GM23248 (cell line): ENCODE results near the gene LMF1. TPM values are rescaled to one million over a fixed set of nuclear protein-coding genes. Genes with fewer than 3 reads are reported as not detected.

Source experiments
- DNase-seq: peaks from one replicate; pipeline ENCODE4 v3.0.0-alpha.2; 2015
- H2AFZ ChIP-seq: fragments of 200-600 bp; sonication (generic); 2 replicates; pipeline ENCODE4 v1.6.1; 2016; ENCODE audit warnings: antibody characterized with exemption
- H3F3A ChIP-seq: fragments of 200-600 bp; sonication (generic); 2 replicates; pipeline ENCODE4 v1.6.1; 2016; ENCODE audit warnings: mild to moderate bottlenecking, antibody characterized with exemption, mixed run types; ENCODE audit not compliant: insufficient read depth
- H3K27ac ChIP-seq: fragments of 200-600 bp; sonication (generic); 2 replicates; pipeline ENCODE4 v1.5.1; 2016; ENCODE audit warnings: mild to moderate bottlenecking
- H3K27me3 ChIP-seq: fragments of 200-600 bp; sonication (generic); replicated peaks from 2 replicates; pipeline ENCODE4 v1.6.1; 2016; ENCODE audit warnings: mild to moderate bottlenecking; ENCODE audit not compliant: insufficient read depth
- H3K36me3 ChIP-seq: fragments of 200-600 bp; sonication (generic); 2 replicates; pipeline ENCODE4 v1.6.1; 2016; ENCODE audit warnings: low read depth, mild to moderate bottlenecking
- H3K4me1 ChIP-seq: fragments of 200-600 bp; sonication (generic); 2 replicates; pipeline ENCODE4 v1.6.1; 2016; ENCODE audit warnings: mild to moderate bottlenecking; ENCODE audit not compliant: insufficient read depth
- H3K4me2 ChIP-seq: fragments of 200-600 bp; sonication (generic); one replicate; pipeline ENCODE4 v1.6.1; 2016; ENCODE audit warnings: mild to moderate bottlenecking; ENCODE audit not compliant: unreplicated experiment
- H3K4me3 ChIP-seq: fragments of 200-600 bp; sonication (generic); 2 replicates; pipeline ENCODE4 v1.5.1; 2016; ENCODE audit warnings: mild to moderate bottlenecking
- H3K79me2 ChIP-seq: fragments of 200-600 bp; sonication (generic); 2 replicates; pipeline ENCODE4 v1.6.1; 2016; ENCODE audit warnings: mild to moderate bottlenecking; ENCODE audit not compliant: insufficient read depth
- H3K9ac ChIP-seq: fragments of 200-600 bp; sonication (generic); 2 replicates; pipeline ENCODE4 v1.6.1; 2016; ENCODE audit warnings: mild to moderate bottlenecking
- H3K9me2 ChIP-seq: fragments of 200-600 bp; sonication (generic); 2 replicates; pipeline ENCODE4 v1.6.1; 2016; ENCODE audit warnings: mixed run types, mild to moderate bottlenecking, moderate library complexity; ENCODE audit not compliant: insufficient read depth
- H3K9me3 ChIP-seq: fragments of 200-600 bp; sonication (generic); one replicate; pipeline ENCODE4 v1.6.1; 2017; ENCODE audit warnings: low read depth
- H4K20me1 ChIP-seq: fragments of 200-600 bp; sonication (generic); 2 replicates; pipeline ENCODE4 v1.6.0; 2016; ENCODE audit not compliant: insufficient read depth
- EZH2 ChIP-seq: fragments of 200-600 bp; sonication (generic); IDR thresholded peaks from 2 replicates; pipeline ENCODE4 v1.6.1; 2018; ENCODE audit warnings: antibody characterized with exemption, mild to moderate bottlenecking; ENCODE audit not compliant: insufficient read depth, poor library complexity, severe bottlenecking
- EZH2phosphoT487 ChIP-seq: fragments of 200-600 bp; sonication (generic); IDR thresholded peaks from 2 replicates; pipeline ENCODE4 v1.6.1; 2018; ENCODE audit warnings: antibody characterized with exemption, moderate library complexity, mild to moderate bottlenecking, low read depth; ENCODE audit not compliant: insufficient read depth
- WGBS, 2 experiments: methylation state at CpG; one replicate each; pipeline ENCODE4 v1.1.6; 2015 to 2017; ENCODE audit warnings: low lambda C conversion rate in 2 of 2, low coverage in 1 of 2; ENCODE audit errors: missing lambda C conversion rate in 2 of 2; 5-methylcytosine and 5-hydroxymethylcytosine counted together
- in situ Hi-C: fragments of 300-500 bp; cut with MboI; formaldehyde crosslinking; loops from 2 replicates; pipeline ENCODE4 v1.15.0; 2020
- polyA plus RNA-seq: library from polyadenylated mRNA; unstranded; fragments of >200 nt; fragmentation: Nextera tagmentation; extraction: Ambion mirVana; gene quantifications from 2 replicates; pipeline ENCODE4 v1.2.1, GENCODE V29; 2016
- total RNA-seq: library from RNA; depleted of rRNA; stranded (reverse); fragments of >200 nt; shearing (Covaris generic); gene quantifications from 2 replicates; pipeline ENCODE4 v1.2.3, GENCODE V29; 2014

Gene LMF1
- total and polyA plus RNA-seq, 2 experiments from 2014 or later, result 23.1 to 53.0 TPM

DNA sequence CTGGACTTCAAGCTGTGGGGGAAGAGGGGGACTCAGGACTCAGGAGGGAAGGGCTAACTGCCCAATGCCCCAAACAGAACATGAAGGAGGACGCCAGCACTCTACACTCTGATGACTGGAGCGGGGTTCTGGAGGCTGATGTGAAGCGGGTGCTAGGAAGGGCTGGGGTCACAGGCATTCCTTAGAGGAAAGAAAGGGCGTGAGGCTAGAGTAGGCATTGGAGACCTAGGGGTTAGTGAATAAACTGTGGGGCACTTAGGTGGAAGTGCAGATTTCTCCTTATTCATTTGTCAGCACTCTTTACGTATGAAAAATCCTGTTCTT is 760 bp upstream of the LMF1 start:
- H3K27me3 ChIP-seq, result no peaks in the 10 kb centered on the region
- no peaks in the 10 kb centered on the region for H3K9me2 ChIP-seq
- no peak overlapping the region for H3K27ac ChIP-seq
- no peak for DNase-seq
- in situ Hi-C loops, result no loop called here
- H3K9me3 ChIP-seq, result no peaks in the 10 kb centered on the region
- TF ChIP-seq EZH2, result no peak
- no peak for TF ChIP-seq EZH2phosphoT487
- WGBS, 2 experiments, result 92 to 95% methylated on average over 5 of the region's 5 CpGs
- H3K4me3 ChIP-seq, result no peak overlapping the region
- no peak overlapping the region for H3K9ac ChIP-seq
- H3K36me3 ChIP-seq, result no peaks in the 10 kb centered on the region
- peaks cover 8% of the 10 kb centered on the region; the same call in 1 of the 2 replicates for H3K79me2 ChIP-seq
- H3K4me1 ChIP-seq, result no peaks in the 10 kb centered on the region
- H4K20me1 ChIP-seq, result no peaks in the 10 kb centered on the region
- H2AFZ ChIP-seq, result no peak overlapping the region
- H3F3A ChIP-seq, result no peaks in the 10 kb centered on the region
- H3K4me2 ChIP-seq, result no peak overlapping the region

DNA sequence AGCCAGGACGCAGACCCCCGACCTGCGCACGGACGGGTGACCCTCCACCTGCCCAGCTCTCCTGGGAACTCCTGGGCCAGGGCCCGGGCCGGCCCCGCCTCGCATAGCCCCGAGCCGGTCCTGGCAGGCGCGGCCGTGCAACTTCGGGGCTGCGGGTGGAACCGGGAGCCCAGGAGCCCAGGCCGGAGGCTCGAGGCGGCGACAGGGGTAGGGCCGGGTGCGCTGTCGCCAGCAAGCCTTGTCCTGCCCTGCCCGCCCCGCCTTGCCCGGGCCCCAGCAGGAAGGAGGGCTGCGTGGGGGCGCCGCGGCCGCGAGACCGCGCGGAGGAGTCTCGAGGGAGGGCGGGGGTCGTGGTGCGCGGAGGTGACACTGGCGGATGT is 408 bp downstream of the LMF1 start:
- peak overlapping the region; percentile 55 for H3K27ac ChIP-seq
- no peaks in the 10 kb centered on the region for H4K20me1 ChIP-seq
- peak; percentile 47 for DNase-seq
- no peaks in the 10 kb centered on the region for H3K4me1 ChIP-seq
- H3K4me2 ChIP-seq, result peak overlapping the region; percentile 76
- peaks cover 8% of the 10 kb centered on the region; the same call in 1 of the 2 replicates for H3K79me2 ChIP-seq
- TF ChIP-seq EZH2phosphoT487 (no peak), EZH2 (no peak)
- peak overlapping the region; percentile 80 for H3K4me3 ChIP-seq
- no peaks in the 10 kb centered on the region for H3K36me3 ChIP-seq
- H2AFZ ChIP-seq, result peak overlapping the region; percentile 89
- peak overlapping the region; percentile 89 for H3K9ac ChIP-seq
- no peaks in the 10 kb centered on the region for H3K9me2 ChIP-seq
- H3K27me3 ChIP-seq, result no peaks in the 10 kb centered on the region
- H3K9me3 ChIP-seq, result no peaks in the 10 kb centered on the region
- WGBS, 2 experiments, result 0 to 1% methylated on average over 16 to 33 of the region's 42 CpGs
- in situ Hi-C loops, result no loop called here
- H3F3A ChIP-seq, result no peaks in the 10 kb centered on the region

DNA sequence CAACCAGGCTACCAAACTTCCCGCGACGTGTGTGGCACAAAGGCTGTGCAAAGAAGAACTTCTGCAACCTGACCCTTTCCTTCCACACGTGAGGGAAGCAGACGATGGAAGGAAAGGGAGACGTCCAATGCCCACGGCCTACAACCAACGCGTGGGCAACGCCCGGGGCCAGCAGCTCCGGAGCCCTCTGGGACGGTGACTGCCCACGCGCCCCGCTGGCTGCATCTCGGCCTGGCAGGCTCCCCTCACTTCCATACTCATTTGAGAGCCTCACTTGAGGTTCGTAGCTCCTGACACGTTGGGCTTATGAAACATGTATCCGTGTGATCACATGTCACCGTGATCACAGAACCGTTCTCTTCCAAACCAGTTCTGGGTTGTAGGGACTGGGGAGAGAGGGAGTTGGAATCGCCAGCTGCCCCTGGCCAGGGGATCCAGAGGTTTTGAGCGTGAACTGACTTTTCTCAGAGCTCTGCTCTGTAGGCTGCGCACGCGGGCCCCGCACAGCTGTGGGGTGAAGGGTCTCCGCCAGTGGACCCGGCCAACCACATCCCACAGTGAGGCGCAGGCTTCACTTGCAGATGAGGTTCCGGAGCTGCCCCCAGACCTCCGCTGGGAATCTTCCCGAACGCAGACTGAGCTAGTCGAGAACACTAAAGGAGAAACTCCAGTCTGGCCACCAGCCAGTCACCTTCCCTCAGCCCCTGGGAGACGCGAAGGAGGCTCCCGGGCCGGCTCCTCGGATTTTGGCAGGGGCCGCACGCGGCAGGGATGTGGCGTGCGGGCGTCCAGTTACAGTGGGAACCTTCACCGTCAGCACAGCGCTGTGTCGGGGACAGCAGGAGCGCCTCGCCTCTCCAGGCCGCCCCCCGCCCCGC is 1.0 kb downstream of the LMF1 start:
- Histone ChIP-seq H4K20me1 (no peaks in the 10 kb centered on the region), H2AFZ (peak overlapping the region; percentile 89), H3K36me3 (no peaks in the 10 kb centered on the region), H3K9ac (peak overlapping the region; percentile 89), H3K4me1 (no peaks in the 10 kb centered on the region), H3K4me2 (peak overlapping the region; percentile 76), H3K9me2 (no peaks in the 10 kb centered on the region), H3K27ac (peak overlapping the region; percentile 55), H3K79me2 (peaks cover 8% of the 10 kb centered on the region; the same call in 1 of the 2 replicates), H3K27me3 (no peaks in the 10 kb centered on the region), H3K4me3 (peak overlapping the region; percentile 80), H3K9me3 (no peaks in the 10 kb centered on the region), H3F3A (no peaks in the 10 kb centered on the region)
- TF ChIP-seq EZH2phosphoT487, result no peak
- TF ChIP-seq EZH2, result no peak
- 44 to 49% methylated on average over 42 to 50 of the region's 55 CpGs for WGBS, 2 experiments
- DNase-seq, result peak; percentile 69
- in situ Hi-C loops, result no loop called here

DNA sequence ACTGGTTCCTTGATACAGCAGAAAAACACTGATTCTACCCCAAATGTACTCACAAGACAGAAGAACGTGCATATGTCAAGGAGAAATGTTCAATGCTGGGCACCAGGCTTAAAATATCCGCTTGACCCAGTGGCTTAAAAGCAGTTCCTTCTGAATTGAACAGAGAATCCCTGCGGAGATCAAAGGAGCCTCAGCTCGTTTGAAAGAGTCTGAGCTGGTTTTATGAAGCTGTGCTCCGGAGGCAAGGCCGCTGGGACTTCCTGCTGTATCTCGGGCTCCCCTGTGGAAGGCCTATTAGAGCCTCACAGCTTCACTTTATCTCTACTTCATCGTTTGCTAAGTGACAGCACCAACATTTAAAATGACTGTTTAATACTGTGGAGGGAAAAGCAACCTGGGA is 2.2 kb downstream of the LMF1 start:
- no peaks in the 10 kb centered on the region for H3K36me3 ChIP-seq
- H3K27me3 ChIP-seq, result no peaks in the 10 kb centered on the region
- H3K9me3 ChIP-seq, result no peaks in the 10 kb centered on the region
- DNase-seq, result no peak
- no peak overlapping the region for H3K4me3 ChIP-seq
- no peak overlapping the region for H2AFZ ChIP-seq
- H3K9me2 ChIP-seq, result no peaks in the 10 kb centered on the region
- WGBS, 2 experiments, result 85 to 88% methylated on average over 8 of the region's 8 CpGs
- H3K79me2 ChIP-seq, result peaks cover 11% of the 10 kb centered on the region
- H3K4me1 ChIP-seq, result no peaks in the 10 kb centered on the region
- H3K9ac ChIP-seq, result no peak overlapping the region
- no peaks in the 10 kb centered on the region for H4K20me1 ChIP-seq
- H3F3A ChIP-seq, result no peaks in the 10 kb centered on the region
- H3K27ac ChIP-seq, result no peak overlapping the region
- TF ChIP-seq EZH2, result no peak
- no peak for TF ChIP-seq EZH2phosphoT487
- H3K4me2 ChIP-seq, result no peak overlapping the region
- in situ Hi-C loops, result no loop called here
